ENCODE data around the gene HDAC4.

Gene HDAC4

DNA sequence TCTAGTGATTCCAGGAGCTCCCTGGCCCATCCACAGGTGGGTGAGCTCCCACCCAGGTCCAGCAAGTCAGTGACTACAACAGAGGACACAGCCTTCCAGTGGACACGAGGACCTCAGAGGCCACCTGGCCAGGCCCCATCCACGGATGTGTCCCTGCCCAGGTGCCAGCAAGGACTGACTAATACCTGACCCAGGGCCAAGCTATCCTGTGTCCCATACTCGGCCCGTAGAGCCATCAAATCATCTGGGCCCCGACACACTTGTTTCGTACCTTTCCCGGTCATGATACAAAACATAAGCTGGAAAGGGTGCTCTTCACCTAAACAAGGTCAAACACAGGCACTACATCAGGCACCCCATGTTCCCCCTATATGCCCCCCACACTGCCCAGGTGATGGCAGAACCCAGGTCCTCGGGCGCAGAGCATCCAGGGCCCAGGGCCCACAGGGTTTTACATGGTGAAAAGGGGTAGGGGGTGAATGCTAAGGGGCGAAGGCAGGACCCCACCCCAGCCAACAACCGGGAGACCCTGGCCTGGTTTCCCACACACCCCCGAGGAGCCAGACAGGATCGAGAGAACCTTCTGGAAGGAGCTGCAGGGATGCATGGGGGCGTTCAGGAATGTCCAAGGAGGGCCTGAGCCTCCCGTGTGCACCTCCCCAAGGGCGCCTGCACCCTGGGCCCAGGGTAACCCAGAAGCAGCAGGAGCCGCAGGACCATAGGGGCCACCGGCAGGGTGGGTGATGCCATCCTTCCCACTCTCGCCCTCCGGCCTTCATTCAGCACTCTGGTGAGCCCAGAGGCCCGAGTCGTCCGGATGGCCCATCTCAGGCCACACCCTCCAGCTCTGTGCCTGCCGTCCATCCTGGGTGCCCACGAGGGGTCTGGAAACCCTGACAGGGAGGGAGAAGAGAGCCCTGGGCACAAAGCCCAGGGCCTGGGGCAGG is 94.3 kb downstream of the HDAC4 start:
- Histone ChIP-seq H3K9me2 (replicated peaks; ENCODE audit: low read depth, low read length) (no peaks in the 10 kb centered on the region), H3K9ac (ENCODE audit: low read depth, low read length, poor library complexity, severe bottlenecking) (no peak overlapping the region), H3K4me1 (ENCODE audit: insufficient read depth, low read length, poor library complexity, severe bottlenecking) (peaks cover 7% of the 10 kb centered on the region), H3K4me3 (ENCODE audit: low read length, poor library complexity, severe bottlenecking) (no peak overlapping the region), H3K36me3 (ENCODE audit: insufficient read depth, low read length) (no peaks in the 10 kb centered on the region), H4K20me1 (ENCODE audit: insufficient read depth, low read length, poor library complexity, severe bottlenecking) (no peaks in the 10 kb centered on the region), H3K27me3 (ENCODE audit: insufficient read depth, low read length, poor library complexity, severe bottlenecking) (no peaks in the 10 kb centered on the region), H3K79me2 (ENCODE audit: insufficient read depth, low read length) (peaks cover 17% of the 10 kb centered on the region; the same call in 1 of the 2 replicates), H3F3A (ENCODE audit: low read depth) (no peaks in the 10 kb centered on the region), H2AFZ (ENCODE audit: low read length) (no peak overlapping the region), H3K4me2 (ENCODE audit: low read depth, low read length, poor library complexity, severe bottlenecking) (no peak overlapping the region), H3K9me3 (ENCODE audit: insufficient read depth, low read depth, low read length) (no peaks in the 10 kb centered on the region)
- TF ChIP-seq EZH2phosphoT487 (IDR thresholded peaks at IDR 0.05; ENCODE audit: borderline replicate concordance) = no peak
- TF ChIP-seq, protein P1, sequence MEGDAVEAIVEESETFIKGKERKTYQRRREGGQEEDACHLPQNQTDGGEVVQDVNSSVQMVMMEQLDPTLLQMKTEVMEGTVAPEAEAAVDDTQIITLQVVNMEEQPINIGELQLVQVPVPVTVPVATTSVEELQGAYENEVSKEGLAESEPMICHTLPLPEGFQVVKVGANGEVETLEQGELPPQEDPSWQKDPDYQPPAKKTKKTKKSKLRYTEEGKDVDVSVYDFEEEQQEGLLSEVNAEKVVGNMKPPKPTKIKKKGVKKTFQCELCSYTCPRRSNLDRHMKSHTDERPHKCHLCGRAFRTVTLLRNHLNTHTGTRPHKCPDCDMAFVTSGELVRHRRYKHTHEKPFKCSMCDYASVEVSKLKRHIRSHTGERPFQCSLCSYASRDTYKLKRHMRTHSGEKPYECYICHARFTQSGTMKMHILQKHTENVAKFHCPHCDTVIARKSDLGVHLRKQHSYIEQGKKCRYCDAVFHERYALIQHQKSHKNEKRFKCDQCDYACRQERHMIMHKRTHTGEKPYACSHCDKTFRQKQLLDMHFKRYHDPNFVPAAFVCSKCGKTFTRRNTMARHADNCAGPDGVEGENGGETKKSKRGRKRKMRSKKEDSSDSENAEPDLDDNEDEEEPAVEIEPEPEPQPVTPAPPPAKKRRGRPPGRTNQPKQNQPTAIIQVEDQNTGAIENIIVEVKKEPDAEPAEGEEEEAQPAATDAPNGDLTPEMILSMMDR (conservative IDR thresholded peaks at IDR 0.05; ENCODE audit: low read length) = no peak

DNA sequence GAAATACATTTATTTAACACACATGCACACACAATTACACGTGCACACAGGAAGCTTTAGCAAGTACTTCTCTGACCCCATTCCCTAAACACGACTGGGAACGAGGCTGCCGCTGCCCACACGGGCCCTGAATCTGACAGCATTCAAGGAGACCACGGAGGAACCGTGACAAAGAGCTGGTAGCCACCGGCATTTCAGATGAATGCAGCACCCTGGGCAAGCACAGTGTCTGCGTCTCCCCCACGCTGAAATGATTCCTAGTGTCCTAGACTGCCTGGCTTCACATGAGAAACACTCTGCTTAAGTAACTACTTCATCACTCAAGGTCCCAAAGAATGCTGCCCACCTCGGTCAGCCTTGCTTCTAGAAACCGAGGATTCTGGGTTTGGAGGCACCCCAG is 95.0 kb downstream of the HDAC4 start:
- peaks cover 12% of the 10 kb centered on the region for H3K4me1 ChIP-seq (ENCODE audit: insufficient read depth, low read length, poor library complexity, severe bottlenecking)
- no peaks in the 10 kb centered on the region for H3K36me3 ChIP-seq (ENCODE audit: insufficient read depth, low read length)
- H3K4me3 ChIP-seq (ENCODE audit: low read length, poor library complexity, severe bottlenecking) = no peak overlapping the region
- H3K9ac ChIP-seq (ENCODE audit: low read depth, low read length, poor library complexity, severe bottlenecking) = no peak overlapping the region
- no peaks in the 10 kb centered on the region for H3F3A ChIP-seq (ENCODE audit: low read depth)
- H3K9me3 ChIP-seq (ENCODE audit: insufficient read depth, low read depth, low read length) = no peaks in the 10 kb centered on the region
- no peaks in the 10 kb centered on the region for H3K9me2 ChIP-seq (replicated peaks; ENCODE audit: low read depth, low read length)
- TF ChIP-seq EZH2phosphoT487 (IDR thresholded peaks at IDR 0.05; ENCODE audit: borderline replicate concordance) = no peak
- TF ChIP-seq, protein P1 (conservative IDR thresholded peaks at IDR 0.05; ENCODE audit: low read length) = no peak
- H3K79me2 ChIP-seq (ENCODE audit: insufficient read depth, low read length) = peaks cover 21% of the 10 kb centered on the region; the same call in 1 of the 2 replicates
- H3K4me2 ChIP-seq (ENCODE audit: low read depth, low read length, poor library complexity, severe bottlenecking) = no peak overlapping the region
- H3K27me3 ChIP-seq (ENCODE audit: insufficient read depth, low read length, poor library complexity, severe bottlenecking) = no peaks in the 10 kb centered on the region
- no peak overlapping the region for H2AFZ ChIP-seq (ENCODE audit: low read length)
- no peaks in the 10 kb centered on the region for H4K20me1 ChIP-seq (ENCODE audit: insufficient read depth, low read length, poor library complexity, severe bottlenecking)

DNA sequence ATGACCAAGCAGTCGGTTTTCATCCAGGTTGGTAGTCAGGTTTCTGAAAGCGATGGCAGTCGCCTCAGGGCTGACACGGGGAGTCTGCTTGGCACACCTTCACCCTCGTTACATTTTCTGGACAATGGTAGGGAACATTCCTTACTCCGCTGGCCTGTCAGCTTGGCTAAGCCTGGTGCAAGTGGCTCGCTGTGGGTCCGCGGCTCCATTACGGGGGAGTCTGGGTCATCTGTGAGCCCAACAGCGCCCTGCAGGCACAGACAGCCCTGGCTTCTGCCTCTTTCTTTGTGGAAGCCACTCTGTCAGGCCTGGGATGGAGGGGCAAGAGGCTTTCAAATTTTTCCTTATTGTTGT is 95.6 kb downstream of the HDAC4 start:
- no peak overlapping the region for H2AFZ ChIP-seq (ENCODE audit: low read length)
- H3K9ac ChIP-seq (ENCODE audit: low read depth, low read length, poor library complexity, severe bottlenecking) = no peak overlapping the region
- H3K4me3 ChIP-seq (ENCODE audit: low read length, poor library complexity, severe bottlenecking) = no peak overlapping the region
- H3F3A ChIP-seq (ENCODE audit: low read depth) = no peaks in the 10 kb centered on the region
- peaks cover 26% of the 10 kb centered on the region; the same call in 1 of the 2 replicates for H3K79me2 ChIP-seq (ENCODE audit: insufficient read depth, low read length)
- no peaks in the 10 kb centered on the region for H3K36me3 ChIP-seq (ENCODE audit: insufficient read depth, low read length)
- no peaks in the 10 kb centered on the region for H3K9me2 ChIP-seq (replicated peaks; ENCODE audit: low read depth, low read length)
- H3K9me3 ChIP-seq (ENCODE audit: insufficient read depth, low read depth, low read length) = no peaks in the 10 kb centered on the region
- H4K20me1 ChIP-seq (ENCODE audit: insufficient read depth, low read length, poor library complexity, severe bottlenecking) = no peaks in the 10 kb centered on the region
- peaks cover 12% of the 10 kb centered on the region for H3K4me1 ChIP-seq (ENCODE audit: insufficient read depth, low read length, poor library complexity, severe bottlenecking)
- no peaks in the 10 kb centered on the region for H3K27me3 ChIP-seq (ENCODE audit: insufficient read depth, low read length, poor library complexity, severe bottlenecking)
- H3K4me2 ChIP-seq (ENCODE audit: low read depth, low read length, poor library complexity, severe bottlenecking) = no peak overlapping the region
- TF ChIP-seq, protein P1 (conservative IDR thresholded peaks at IDR 0.05; ENCODE audit: low read length) = no peak
- TF ChIP-seq EZH2phosphoT487 (IDR thresholded peaks at IDR 0.05; ENCODE audit: borderline replicate concordance) = no peak

Measured in Loucy (cell line).